Naive B cell (primary cell): Measurements from ENCODE around the gene TMOD3. TPM values are rescaled to one million over a fixed set of nuclear protein-coding genes. Genes with fewer than 3 reads are reported as not detected.

Experiments
- polyA plus RNA-seq, 6 donors: library from polyadenylated mRNA; unstranded; fragments of 300-500 nt; fragmentation: Illumina TruSeq; gene quantifications; one replicate each; pipeline ENCODE4 v1.2.3, GENCODE V29; 2021; ENCODE audit warnings: low read depth in 6 of 6

TMOD3 gene
- polyA plus RNA-seq, 6 donors from 2014 or later: 19.3 to 30.3 (median 25.2) TPM

Other genes starting within 250 kb of the TMOD3 start
- under 1 TPM in 2 of 6 donors, not detected in 4; 0.10 to 0.14 TPM for gene DMXL2, start 206.9 kb upstream of the TMOD3 start, polyA plus RNA-seq
- gene SCG3, start 148.2 kb upstream of the TMOD3 start, polyA plus RNA-seq: not detected
- gene LYSMD2, start 92.0 kb upstream of the TMOD3 start, polyA plus RNA-seq: 100 to 1,000 TPM in 1 of 6 donors, 10 to 100 TPM in 5; 56.6 to 120 (median 84.1) TPM
- 1 to 10 TPM; 1.4 to 4.1 (median 2.2) TPM for gene TMOD2, start 78.1 kb upstream of the TMOD3 start, polyA plus RNA-seq
- 10 to 100 TPM in 5 of 6 donors, 1 to 10 TPM in 1; 8.0 to 23.9 (median 13.8) TPM for gene LEO1, start 142.1 kb downstream of the TMOD3 start, polyA plus RNA-seq
- 10 to 100 TPM in 1 of 6 donors, 1 to 10 TPM in 5; 4.2 to 13.6 (median 7.6) TPM for gene MAPK6, start 189.6 kb downstream of the TMOD3 start, polyA plus RNA-seq